ENCODE data around the gene ZSCAN5C. TPM values are rescaled to one million over a fixed set of nuclear protein-coding genes. Genes with fewer than 3 reads are reported as not detected.

The ZSCAN5C gene
- total RNA-seq, 2 experiments from 2014 or later, result not detected

DNA sequence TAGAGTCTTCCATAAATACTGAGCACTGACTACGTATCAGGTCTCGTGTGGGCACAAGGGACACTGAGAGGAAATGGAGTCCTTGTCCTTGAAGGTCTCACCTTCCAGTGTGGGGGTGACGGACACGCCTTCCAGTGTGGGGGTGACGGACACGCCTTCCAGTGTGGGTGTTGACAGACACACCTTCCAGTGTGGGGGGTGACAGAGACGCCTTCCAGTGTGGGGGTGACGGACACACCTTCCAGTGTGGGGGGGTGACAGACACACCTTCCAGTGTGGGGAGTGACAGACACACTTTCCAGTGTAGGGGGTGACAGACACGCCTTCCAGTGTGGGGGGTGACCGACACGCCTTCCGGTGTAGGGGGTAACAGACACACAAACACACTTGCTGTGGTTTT is 56.2 kb downstream of the ZSCAN5C start:
- ATAC-seq (ENCODE audit: low read depth) (no peak), DNase-seq (no peak)
- Mint-ChIP-seq H3K36me3 (no peaks in the 10 kb centered on the region), H3K27ac (no peak overlapping the region), H3K9me3 (no peaks in the 10 kb centered on the region), H3K27me3 (no peaks in the 10 kb centered on the region), H3K4me3 (no peak overlapping the region), H3K4me1 (no peaks in the 10 kb centered on the region)
- POLR2A ChIA-PET, result no interaction called here

Other genes with a start within 250 kb of the ZSCAN5C start
- not detected for gene NLRP5, start 215.5 kb upstream of the ZSCAN5C start, total RNA-seq
- gene ZNF787, start 81.0 kb upstream of the ZSCAN5C start, total RNA-seq, result 10 to 100 TPM; 29.1 to 32.2 TPM
- gene ZNF444, start 61.0 kb upstream of the ZSCAN5C start, total RNA-seq, result 10 to 100 TPM; 31.7 to 37.4 TPM
- not detected for gene GALP, start 26.3 kb upstream of the ZSCAN5C start, total RNA-seq
- gene ZSCAN5B, start 4.5 kb upstream of the ZSCAN5C start, total RNA-seq, result under 1 TPM in 1 of 2 experiments, not detected in 1; 0.20 TPM
- gene EDDM13, start 70.5 kb downstream of the ZSCAN5C start, total RNA-seq, result 1 to 10 TPM; 1.2 to 1.7 TPM
- 10 to 100 TPM in 1 of 2 experiments, 1 to 10 TPM in 1; 9.7 to 11.7 TPM for gene ZSCAN5A, start 112.6 kb downstream of the ZSCAN5C start, total RNA-seq
- gene ZNF582, start 191.3 kb downstream of the ZSCAN5C start, total RNA-seq, result 1 to 10 TPM; 5.0 to 5.5 TPM
- gene ZNF583, start 202.1 kb downstream of the ZSCAN5C start, total RNA-seq, result 1 to 10 TPM; 8.5 to 9.2 TPM